GM18498 (cell line): ENCODE data around the gene SSH2.
"Not testable (repeated sequence)": the region's sequence is repeated elsewhere in the genome, so short reads cannot be mapped to it uniquely, and the experiment has no call there.

ENCODE experiments used
- ATAC-seq: cut with Tn5 transposase; IDR thresholded peaks from one replicate; pipeline ENCODE4 v1.9.1; 2021; ENCODE audit warnings: mild to moderate bottlenecking, moderate library complexity; ENCODE audit not compliant: unreplicated experiment

The SSH2 gene, protein sequence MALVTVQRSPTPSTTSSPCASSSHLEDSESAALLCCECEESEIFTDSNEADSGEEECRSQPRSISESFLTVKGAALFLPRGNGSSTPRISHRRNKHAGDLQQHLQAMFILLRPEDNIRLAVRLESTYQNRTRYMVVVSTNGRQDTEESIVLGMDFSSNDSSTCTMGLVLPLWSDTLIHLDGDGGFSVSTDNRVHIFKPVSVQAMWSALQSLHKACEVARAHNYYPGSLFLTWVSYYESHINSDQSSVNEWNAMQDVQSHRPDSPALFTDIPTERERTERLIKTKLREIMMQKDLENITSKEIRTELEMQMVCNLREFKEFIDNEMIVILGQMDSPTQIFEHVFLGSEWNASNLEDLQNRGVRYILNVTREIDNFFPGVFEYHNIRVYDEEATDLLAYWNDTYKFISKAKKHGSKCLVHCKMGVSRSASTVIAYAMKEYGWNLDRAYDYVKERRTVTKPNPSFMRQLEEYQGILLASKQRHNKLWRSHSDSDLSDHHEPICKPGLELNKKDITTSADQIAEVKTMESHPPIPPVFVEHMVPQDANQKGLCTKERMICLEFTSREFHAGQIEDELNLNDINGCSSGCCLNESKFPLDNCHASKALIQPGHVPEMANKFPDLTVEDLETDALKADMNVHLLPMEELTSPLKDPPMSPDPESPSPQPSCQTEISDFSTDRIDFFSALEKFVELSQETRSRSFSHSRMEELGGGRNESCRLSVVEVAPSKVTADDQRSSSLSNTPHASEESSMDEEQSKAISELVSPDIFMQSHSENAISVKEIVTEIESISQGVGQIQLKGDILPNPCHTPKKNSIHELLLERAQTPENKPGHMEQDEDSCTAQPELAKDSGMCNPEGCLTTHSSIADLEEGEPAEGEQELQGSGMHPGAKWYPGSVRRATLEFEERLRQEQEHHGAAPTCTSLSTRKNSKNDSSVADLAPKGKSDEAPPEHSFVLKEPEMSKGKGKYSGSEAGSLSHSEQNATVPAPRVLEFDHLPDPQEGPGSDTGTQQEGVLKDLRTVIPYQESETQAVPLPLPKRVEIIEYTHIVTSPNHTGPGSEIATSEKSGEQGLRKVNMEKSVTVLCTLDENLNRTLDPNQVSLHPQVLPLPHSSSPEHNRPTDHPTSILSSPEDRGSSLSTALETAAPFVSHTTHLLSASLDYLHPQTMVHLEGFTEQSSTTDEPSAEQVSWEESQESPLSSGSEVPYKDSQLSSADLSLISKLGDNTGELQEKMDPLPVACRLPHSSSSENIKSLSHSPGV (N-terminal part only)

DNA sequence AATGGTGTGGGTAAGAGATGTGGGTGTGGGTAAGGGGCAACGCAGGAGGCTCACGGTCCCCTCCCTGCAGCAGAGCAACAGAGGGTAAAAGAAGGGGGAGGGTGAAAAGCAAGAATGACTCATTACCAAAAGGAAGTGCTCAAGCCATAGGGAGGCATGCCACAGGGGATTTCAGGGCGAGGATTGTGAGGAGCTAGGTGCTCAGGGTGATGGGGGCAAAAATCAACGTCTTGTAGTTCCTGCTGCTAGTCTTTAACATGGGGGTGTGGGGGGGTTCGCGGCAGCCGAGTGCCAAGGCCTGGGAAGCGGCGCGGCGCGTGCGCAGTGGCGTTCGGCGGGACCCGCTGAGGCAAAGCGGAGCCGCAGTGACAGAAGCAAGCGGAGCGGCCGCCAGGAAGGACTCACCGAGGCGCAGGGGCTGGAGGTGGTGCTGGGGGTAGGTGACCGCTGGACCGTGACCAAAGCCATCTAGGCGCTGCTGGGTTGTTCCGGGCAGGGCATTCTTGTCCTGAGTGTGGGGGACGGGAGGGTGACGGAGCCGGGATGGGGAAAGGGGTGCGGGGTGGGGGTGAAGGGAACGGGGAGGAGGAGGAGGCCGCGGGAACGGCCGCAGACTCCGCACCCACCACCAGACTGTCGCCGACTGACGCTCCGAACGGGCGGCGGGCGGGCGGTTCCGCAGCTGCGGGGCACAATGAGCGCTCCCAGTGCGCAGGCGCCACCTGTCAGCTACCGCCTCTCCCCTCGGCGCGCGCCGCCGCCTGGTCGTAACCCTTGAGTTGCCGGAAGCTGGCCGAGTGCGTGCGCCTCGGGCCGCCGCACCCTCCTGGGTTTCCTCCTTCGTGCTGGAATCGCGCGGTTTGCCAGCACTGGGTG is at the start of gene SSH2:
SSH2 (minus strand) TSS at position 696 of the 876 bp plus-strand sequence; CDS start at position 468, 228 bp downstream.
- ATAC-seq, result peak; percentile 72

DNA sequence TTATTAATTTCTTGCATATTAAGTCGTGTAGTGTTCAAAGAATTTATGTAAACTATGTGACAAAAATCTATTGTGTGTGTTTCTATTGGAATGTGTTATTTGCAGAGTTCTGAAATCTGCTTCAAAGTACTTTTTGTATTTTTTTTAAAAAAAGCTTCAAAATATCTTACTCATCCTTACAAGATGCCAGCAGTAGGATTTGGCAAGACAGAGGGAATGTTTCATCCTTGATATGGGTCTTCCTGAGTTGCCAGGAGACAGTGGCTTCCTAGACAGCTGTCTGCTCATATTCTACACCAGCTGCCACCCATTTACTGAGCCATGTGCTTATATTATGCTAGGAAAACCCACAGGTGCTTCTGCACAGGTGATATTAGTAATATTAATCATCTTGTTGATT is 47.8 kb upstream of the SSH2 start:
- ATAC-seq, result no peak

DNA sequence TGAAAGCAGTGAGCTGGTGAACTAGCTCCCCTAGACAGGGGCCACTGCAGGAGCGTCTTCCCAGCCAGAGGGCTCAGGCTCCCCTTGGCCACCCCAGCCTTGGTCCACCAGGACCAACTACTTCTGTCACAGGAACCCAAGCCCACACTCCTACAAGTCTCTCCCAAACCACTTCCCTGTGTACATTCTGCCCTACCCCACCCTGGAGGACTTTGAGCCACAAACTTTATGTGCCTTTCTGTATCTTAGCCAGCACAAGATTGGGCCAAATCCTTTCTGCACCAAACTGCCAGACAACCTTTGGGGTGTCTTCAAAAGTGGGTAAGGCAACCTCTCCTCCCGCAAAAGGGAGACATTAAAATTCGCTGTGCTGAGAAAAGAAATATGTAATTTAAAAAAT is 43.0 kb upstream of the SSH2 start:
- ATAC-seq, result no peak

DNA sequence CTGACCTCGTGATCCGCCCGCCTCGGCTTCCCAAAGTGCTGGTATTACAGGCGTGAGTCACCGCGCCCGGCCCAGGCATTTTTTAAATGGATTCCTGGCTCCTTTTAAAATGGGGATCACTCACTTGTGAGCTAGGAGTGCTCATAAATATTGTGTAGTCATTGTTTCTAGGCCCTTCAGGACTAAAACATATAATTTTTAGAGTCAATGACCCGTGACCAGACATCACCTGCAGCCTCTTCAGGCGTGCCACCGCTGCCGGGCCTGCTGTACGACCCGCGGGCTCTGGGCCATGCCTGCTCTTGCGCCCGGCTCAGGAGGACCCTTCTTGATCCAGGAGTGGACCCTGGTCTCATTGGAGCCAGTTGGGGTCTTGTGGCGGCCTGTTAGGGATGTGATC is 42.2 kb upstream of the SSH2 start:
- ATAC-seq, result no peak

DNA sequence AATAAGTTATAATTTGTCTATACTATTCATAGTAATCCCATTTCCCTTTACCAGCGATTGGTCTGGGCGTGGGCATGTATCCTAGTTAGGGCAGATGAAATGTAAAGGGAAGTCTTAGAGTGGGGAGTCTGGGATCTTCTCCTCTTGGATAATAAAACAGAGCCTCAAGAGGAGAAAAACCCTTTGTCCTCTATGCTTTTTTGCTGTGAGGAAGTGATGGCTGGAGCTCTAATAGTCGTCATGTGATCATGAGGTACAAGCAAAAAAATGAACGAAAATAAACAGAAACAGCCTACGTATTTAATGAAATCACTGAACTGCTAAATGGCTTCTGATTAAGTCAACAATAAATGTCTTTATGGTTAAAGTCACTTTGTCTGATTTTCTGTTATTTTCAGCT is 38.2 kb upstream of the SSH2 start:
- no peak for ATAC-seq

DNA sequence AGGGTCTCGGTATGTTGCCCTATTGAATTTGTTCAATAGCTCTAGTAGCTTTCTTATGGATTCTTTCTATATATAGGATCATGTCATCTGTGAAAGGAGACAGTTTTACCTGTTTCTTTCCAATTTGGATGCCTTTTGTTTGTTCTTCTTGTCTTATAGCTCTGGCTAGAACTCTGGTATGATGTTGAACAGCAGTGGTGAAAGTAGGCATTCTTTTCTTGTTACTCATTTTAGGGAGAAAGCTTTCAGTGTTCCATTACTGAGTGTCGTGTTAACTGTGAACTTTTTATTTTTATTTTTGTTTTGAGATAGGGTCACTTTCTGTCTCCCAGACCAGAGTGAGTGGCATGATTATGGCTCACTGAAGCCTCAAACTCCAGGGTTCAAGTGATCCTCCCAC is 32.6 kb upstream of the SSH2 start:
- ATAC-seq, result no peak

DNA sequence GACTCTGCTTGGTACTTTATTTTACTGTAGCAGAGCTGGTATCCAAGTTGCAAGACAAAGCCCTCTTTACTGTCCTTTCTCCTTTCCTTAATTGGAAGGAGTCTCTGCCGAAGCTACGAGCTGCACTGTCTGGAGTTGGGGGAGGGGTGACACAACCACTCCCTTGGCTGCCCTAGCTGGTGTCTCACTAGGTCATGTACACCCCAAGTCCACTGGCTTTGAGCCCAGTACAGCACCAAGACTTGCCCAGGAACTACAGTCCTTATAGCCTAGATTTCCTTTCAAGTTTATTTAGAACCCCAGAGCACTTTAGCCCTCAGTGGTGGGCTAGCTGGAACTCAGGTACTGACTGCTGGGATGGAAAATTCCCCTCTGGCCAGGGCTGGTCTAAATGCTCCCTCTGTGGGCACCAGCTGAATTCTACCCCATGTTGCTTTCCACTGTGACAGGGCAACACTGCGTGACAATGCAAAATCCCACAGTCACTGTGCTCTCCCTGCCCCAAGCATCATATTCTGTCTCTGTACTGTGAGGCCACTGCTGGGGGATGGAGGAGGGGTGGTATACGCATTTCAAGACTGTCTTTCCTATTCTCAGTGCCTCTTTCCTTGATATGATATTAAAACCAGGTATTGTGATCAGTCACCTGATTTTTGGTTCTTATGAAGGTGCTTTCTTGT is 29.8 kb upstream of the SSH2 start:
- no peak for ATAC-seq

DNA sequence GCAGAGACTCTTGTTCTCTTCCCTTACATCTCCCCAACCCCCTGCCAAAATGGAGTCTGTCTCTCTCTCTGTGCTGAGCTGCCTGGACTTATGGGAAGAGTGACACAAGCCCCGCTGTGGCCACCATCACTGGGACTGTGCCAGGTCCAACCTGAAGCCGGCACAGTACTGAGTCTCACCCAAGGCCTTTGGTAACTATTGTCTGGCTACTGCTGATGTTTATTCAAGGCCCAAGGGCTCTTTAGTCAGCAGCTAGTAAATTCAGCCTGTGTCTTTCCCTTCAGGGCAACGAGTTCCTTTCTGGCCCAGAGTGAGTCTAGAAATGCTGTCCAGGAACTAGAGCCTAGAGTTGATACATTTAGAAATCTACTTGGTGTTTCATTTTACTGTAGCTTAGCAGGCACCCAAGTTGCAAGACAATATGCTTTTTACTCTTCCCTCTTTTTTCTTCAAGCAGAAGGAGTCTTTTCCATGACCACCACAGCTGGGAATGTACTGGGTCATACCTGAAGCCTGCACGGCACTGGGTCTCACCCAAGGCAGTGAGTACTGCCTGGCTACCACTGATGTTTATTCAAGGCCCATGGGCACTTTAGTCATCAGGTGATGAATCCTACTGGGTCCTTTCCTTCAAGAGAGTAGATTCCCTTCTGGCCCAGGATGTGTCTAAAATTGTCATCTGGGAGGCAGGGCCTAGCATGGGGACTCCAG is 29.1 kb upstream of the SSH2 start:
- ATAC-seq, result no peak

DNA sequence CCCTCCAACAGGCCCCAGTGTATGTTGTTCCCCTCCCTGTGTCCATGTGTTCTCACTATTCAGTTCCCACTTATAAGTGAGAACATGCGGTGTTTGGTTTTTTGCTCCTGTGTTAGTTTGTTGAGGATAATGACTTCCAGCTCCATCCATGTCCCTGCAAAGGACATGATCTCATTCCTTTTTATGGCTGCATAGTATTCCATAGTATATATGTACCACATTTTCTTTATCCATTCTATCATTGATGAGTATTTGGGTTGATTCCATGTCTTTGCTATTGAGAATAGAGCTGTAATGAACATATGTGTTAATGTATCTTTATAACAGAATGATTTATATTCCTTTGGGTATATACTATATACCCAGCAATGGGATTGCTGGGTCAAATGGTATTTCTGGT is 27.5 kb upstream of the SSH2 start:
- not testable (repeated sequence) for ATAC-seq

DNA sequence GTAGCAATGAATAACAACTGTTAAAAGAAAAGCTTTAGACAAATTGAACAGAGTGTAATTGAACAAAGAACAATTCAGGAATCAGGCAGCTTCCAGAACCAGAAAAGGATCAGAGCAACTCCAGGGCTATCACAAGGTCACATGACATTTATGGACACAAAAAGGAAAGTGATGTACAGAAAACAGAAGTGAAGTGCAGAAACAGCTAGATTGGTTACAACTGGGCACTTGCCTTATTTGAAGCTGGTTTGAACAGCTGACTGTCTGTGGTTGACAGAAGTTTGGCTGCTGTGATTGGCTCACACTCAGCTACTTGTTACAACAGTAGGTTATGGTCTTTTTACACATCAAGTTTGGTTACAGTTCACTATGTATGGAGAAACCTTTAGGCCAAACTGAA is 26.2 kb upstream of the SSH2 start:
- ATAC-seq, result no peak

DNA sequence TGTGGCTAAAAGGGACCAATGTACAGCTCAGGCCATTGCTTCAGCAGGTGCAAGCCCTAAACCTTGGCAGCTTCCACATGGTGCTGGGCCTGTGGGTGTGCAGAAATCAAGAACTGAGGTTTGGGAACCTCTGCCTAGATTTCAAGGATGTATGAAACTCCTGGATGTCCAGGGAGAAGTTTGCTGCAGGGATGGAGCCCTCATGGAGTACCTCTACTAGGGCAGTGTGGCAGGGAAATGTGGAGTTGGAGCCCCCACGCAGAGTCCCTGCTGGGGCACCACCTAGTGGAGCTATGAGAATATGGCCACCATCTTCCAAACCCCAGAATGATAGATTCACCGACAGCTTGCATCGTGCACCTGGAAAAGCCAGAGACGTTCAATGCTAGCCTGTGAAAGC is 24.4 kb upstream of the SSH2 start:
- no peak for ATAC-seq

DNA sequence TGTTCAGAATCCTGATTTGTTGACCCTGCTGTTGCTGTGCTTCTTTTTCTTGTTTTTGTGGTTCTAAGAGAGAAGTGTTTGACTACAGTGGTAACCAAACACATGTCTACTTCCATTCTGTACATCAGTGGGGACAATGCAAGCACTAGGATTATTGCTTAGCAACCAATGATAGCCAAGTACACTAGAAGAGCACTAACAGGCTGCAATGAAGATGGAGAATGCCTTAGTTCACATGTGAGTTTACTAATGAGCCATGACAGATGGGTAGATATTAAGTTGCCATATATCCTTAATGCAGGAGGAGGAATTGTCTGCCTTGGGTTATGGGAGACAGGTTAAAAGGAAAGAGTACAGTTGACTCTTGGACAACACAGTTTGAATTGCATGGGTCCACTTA is 19.7 kb upstream of the SSH2 start:
- ATAC-seq, result no peak

DNA sequence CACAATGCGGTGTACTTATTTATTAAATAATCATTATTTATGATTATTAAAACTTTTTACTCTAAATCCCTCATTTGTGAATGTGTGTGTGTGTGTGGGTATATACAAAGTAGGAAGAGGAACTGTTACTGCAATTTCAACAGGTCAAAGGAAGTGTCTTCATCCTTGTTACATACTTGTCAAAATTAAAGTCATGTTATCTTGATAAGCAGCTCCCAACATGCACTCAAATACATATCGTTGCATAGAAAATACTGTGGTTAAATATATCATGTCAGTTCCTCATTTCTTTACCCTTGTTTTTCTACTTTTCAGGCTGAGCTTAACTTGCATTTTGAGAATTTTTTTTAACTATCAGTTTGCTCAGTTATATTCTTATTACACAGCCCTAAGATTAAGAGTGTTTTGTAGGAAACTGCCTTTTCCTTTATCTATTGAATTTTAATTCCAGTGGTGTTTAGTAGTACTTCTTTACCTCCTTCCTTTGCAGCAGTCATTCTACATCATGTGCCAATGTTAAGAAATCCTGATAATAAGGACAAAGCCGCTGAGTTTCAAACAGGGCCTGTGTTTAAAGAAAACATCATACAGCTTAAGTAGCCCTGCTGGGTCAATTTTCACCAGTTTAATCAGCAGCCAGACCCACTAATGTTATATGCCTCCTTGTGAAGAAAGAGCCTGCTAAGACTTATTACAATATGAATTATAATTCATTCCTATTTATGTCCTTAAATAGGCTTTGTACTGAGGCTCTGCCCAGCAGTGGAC is 18.6 kb upstream of the SSH2 start:
- ATAC-seq, result no peak

DNA sequence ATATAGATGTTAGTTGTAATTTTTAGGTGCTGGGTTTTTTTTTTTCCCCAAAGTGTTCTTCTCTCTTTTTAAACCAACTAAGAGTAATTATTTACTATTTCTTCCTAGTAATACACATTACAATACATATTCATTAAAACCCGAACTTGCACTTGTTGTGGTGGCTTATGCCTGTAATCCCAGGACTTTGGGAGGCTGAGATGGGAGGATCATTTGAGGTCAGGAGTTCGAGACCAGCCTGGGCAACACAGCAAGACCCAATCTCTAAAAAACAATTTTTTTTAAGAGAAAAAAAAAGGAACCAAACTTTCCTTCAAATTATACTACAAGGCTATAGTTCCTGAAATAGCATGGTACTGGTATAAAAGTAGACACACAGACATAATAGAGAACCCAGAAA is 15.3 kb upstream of the SSH2 start:
- ATAC-seq, result no peak

DNA sequence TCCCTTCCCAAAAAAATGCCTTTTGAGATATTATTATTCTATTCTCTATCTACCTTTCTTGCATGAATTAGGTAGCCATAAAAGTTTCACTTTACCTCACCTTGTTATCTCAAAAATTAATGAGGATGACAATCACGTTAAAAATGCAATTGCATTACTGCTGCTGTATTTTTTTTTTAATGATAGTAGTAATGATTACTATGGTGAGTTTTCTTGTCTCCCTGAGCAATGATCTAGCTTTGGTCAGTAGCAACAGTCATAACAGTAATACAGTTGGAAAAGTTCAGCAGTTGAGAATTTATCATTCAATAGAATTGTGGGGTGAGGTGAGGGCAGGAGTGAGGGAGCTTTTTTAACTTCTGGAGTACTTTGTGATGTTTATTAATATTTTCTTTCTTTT is 11.3 kb upstream of the SSH2 start, which contains the start of gene EFCAB5:
EFCAB5 (plus strand) TSS at position 301 of the 400 bp plus-strand sequence. CDS start 163 bp downstream, outside the sequence.
- ATAC-seq, result no peak

DNA sequence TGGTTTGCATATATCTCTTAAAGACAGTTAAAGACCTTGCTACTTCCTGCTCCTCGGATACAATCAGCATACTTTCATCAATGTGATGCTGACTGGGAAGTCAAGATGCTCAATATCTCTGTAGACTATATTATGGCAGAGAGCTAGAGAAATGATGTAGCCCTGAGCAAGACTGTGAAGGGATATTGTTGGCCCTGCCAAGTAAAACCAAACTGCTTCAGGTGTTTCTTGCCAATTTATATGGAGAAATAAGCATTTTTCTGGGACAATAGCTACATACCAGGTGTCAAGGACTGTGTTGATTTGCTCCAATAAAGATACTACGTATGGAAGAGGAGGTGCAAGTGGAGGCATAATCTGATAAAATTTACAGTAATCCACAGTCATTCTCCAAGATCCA is 6.7 kb upstream of the SSH2 start:
- no peak for ATAC-seq

DNA sequence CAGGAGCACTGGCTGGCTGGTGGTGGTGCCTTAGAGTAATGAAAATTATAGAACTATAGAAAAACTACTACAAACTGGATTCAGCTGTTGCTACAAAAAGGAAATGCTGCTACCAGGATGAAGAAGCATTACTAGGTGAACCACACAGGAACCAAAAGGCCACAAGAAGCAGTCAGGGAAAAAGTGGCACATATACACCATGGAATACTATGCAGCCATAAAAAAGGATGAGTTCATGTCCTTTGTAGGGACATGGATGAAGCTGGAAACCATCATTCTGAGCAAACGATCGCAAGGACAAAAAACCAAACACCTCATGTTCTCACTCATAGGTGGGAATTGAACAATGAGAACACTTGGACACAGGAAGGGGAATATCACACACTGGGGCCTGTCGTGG is 5.9 kb upstream of the SSH2 start:
- ATAC-seq, result not testable (repeated sequence)

DNA sequence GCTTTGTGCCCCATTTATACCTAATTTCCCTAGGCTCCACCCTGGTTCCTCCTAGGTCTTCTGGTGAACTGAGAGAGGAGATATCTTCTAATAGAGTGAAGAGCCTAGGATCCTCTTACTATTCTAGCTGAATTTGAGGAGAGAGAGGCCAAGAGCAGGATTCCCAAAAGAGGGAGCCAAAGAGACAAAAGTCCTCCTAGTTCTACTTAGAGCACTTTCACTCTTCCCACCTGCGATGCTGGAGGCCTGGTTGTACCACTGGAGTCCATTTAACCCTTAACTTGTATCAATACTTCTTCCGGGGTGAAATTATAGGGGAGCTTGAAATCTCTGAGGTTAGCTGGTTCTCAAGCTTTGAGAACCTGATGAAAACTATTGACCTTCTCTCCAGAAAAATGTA is 3.4 kb upstream of the SSH2 start:
- ATAC-seq, result no peak
